B cell (primary cell): ENCODE data around the gene ROBO2. TPM values are rescaled to one million over a fixed set of nuclear protein-coding genes. Genes with fewer than 3 reads are reported as not detected.

Source experiments
- ATAC-seq: fragments of 200-7000 bp; cut with Tn5 transposase; one replicate; pipeline ENCODE4 v1.10.0; 2021; ENCODE audit warnings: low read depth, mild to moderate bottlenecking, moderate number of reproducible peaks, moderate library complexity
- CTCF ChIA-PET: fragments of 350-600 bp; sonication (Branson Sonifier 250); formaldehyde crosslinking; loops from one replicate; lab custom pipeline; 2021; ENCODE audit warnings: antibody characterized with exemption, inconsistent platforms; lab: Charles Lee
- POLR2A ChIA-PET: fragments of 350-600 bp; sonication (Branson Sonifier 250); formaldehyde crosslinking; loops from one replicate; lab custom pipeline; 2021; ENCODE audit warnings: antibody characterized with exemption; lab: Charles Lee
- DNase-seq: peaks from one replicate; pipeline ENCODE4 v3.0.0; 2013
- H2AFZ ChIP-seq: 2 replicates; pipeline ENCODE4 v1.6.1; 2012; ENCODE audit warnings: mild to moderate bottlenecking, low read depth, low read length; ENCODE audit not compliant: insufficient read depth, poor library complexity, severe bottlenecking
- H3K27ac ChIP-seq, 2 donors: 1 replicate in 1 of 2; 2 replicates in 1 of 2; pipeline ENCODE4 v1.5.1; 2012 to 2013; ENCODE audit warnings: low read length in 2 of 2, mild to moderate bottlenecking in 2 of 2, moderate library complexity in 1 of 2
- H3K27me3 ChIP-seq, 4 experiments: fragments of 200-600 bp in 1 of 4; sonication (generic) in 1 of 4; replicated peaks in 1 of 4; 1 replicate in 2 of 4; 2 replicates in 2 of 4; pipeline versions ENCODE4 v1.6.1 to v1.7.0; 2013 to 2016; ENCODE audit warnings: low read length in 3 of 4, mild to moderate bottlenecking in 2 of 4, mixed read lengths in 1 of 4, moderate library complexity in 1 of 4; ENCODE audit not compliant: insufficient read depth in 4 of 4, control insufficient read depth in 3 of 4; ENCODE audit errors: control extremely low read depth in 1 of 4
- H3K36me3 ChIP-seq, 2 experiments: replicated peaks in 1 of 2; 1 replicate in 1 of 2; 2 replicates in 1 of 2; pipeline versions ENCODE4 v1.6.1 to v1.7.1; 2013; ENCODE audit warnings: low read length in 1 of 2; ENCODE audit not compliant: insufficient read depth in 2 of 2, control insufficient read depth in 1 of 2; ENCODE audit errors: control extremely low read depth in 1 of 2, extremely low read depth in 1 of 2
- H3K4me1 ChIP-seq, 2 donors: fragments of 200-600 bp in 1 of 2; sonication (generic) in 1 of 2; 1 replicate in 1 of 2; 2 replicates in 1 of 2; pipeline versions ENCODE4 v1.5.1 to v1.6.1; 2013 to 2017; ENCODE audit warnings: low read length in 2 of 2; ENCODE audit not compliant: control insufficient read depth in 2 of 2, insufficient read depth in 2 of 2
- H3K4me2 ChIP-seq: replicated peaks from 2 replicates; pipeline ENCODE3; 2012; ENCODE audit warnings: mild to moderate bottlenecking, low read depth, low read length; ENCODE audit not compliant: poor library complexity, severe bottlenecking
- H3K4me3 ChIP-seq, 5 experiments: fragments of 200-600 bp in 1 of 5; sonication (generic) in 1 of 5; 1 replicate in 3 of 5; 2 replicates in 2 of 5; pipeline versions ENCODE4 v1.5.1 to v1.7.0; 2011 to 2016; ENCODE audit warnings: low read length in 4 of 5, mild to moderate bottlenecking in 4 of 5, low read depth in 2 of 5, control low read depth in 1 of 5, moderate library complexity in 1 of 5; ENCODE audit not compliant: insufficient read depth in 1 of 5; ENCODE audit errors: control extremely low read depth in 1 of 5, extremely low read depth in 1 of 5
- H3K79me2 ChIP-seq: fragments of 200-600 bp; sonication (generic); one replicate; pipeline ENCODE4 v1.6.0; 2016; ENCODE audit warnings: low read length; ENCODE audit not compliant: control insufficient read depth, insufficient read depth
- H3K9ac ChIP-seq: fragments of 200-600 bp; sonication (generic); 2 replicates; pipeline ENCODE4 v1.6.1; 2017; ENCODE audit warnings: mild to moderate bottlenecking, low read length, moderate library complexity
- H3K9me3 ChIP-seq, 3 donors: one replicate each; pipeline versions ENCODE4 v1.6.1 to v1.7.1; 2013; ENCODE audit warnings: low read length in 2 of 3; ENCODE audit not compliant: control insufficient read depth in 2 of 3, insufficient read depth in 1 of 3; ENCODE audit errors: control extremely low read depth in 1 of 3
- H4K20me1 ChIP-seq: 2 replicates; pipeline ENCODE4 v1.6.0; 2012; ENCODE audit warnings: mild to moderate bottlenecking, low read length; ENCODE audit not compliant: insufficient read depth, control insufficient read depth, poor library complexity, severe bottlenecking
- H3K27ac Mint-ChIP-seq: one replicate; pipeline ENCODE4 v1.8.0; 2021; ENCODE audit warnings: mixed read lengths
- H3K27me3 Mint-ChIP-seq: one replicate; pipeline ENCODE4 v1.8.0; 2021; ENCODE audit warnings: mixed read lengths
- H3K4me1 Mint-ChIP-seq: one replicate; pipeline ENCODE4 v1.8.0; 2021; ENCODE audit warnings: mixed read lengths
- H3K4me3 Mint-ChIP-seq: one replicate; pipeline ENCODE4 v1.8.0; 2021; ENCODE audit warnings: mixed read lengths
- H3K9me3 Mint-ChIP-seq: one replicate; pipeline ENCODE4 v1.8.0; 2022; ENCODE audit warnings: mixed read lengths; ENCODE audit not compliant: insufficient read depth
- CTCF ChIP-seq: fragments of 200-600 bp; IDR thresholded peaks from one replicate; pipeline ENCODE4 v1.8.0; 2022; ENCODE audit warnings: antibody characterized with exemption, mild to moderate bottlenecking
- EZH2 ChIP-seq: IDR thresholded peaks from 2 replicates; pipeline ENCODE4 v1.6.1; 2012; ENCODE audit warnings: borderline replicate concordance, low read depth, mild to moderate bottlenecking, moderate library complexity, low read length; ENCODE audit not compliant: insufficient read depth, poor library complexity, severe bottlenecking
- WGBS: methylation state at CpG from one replicate; pipeline ENCODE4 v1.1.5; 2013; ENCODE audit warnings: missing lambda C conversion rate; ENCODE audit not compliant: insufficient coverage; 5-methylcytosine and 5-hydroxymethylcytosine counted together
- intact Hi-C: fragments of 100-400 bp; cut with micrococcal nuclease; formaldehyde crosslinking; loops from one replicate; pipeline ENCODE4 v1.10.0; 2022
- polyA plus RNA-seq: library from polyadenylated mRNA; depleted of rRNA; stranded (reverse); fragments of >200 nt; gene quantifications from 2 replicates; pipeline ENCODE4 v1.2.3, GENCODE V29; 2012
- total RNA-seq, 2 donors: library from RNA; stranded (reverse); fragments of 120-200 nt in 1 of 2; gene quantifications; 1 replicate in 1 of 2; 2 replicates in 1 of 2; pipeline versions ENCODE4 v1.2.3 to v1.2.4, GENCODE V29; 2013 to 2022

Gene ROBO2
- total and polyA plus RNA-seq, 2 donors (not counting 1 experiment from before 2014, with no cell fraction given), result not detected

GRCh38 chr3:77171026-77171425 lies 131.1 kb downstream of the ROBO2 start:
- ChIA-PET CTCF (no interaction called here), POLR2A (no interaction called here)
- Histone ChIP-seq H3K36me3 (no peaks in the 10 kb centered on the region), H3K4me1 (no peaks in the 10 kb centered on the region), H3K27ac (no peak overlapping the region), H3K9me3 (peaks cover 0 to 4% (median 0%) of the 10 kb centered on the region in 3 donors), H3K4me3 (no peak overlapping the region), H4K20me1 (no peaks in the 10 kb centered on the region), H2AFZ (no peak overlapping the region), H3K79me2 (no peaks in the 10 kb centered on the region), H3K4me2 (no peak overlapping the region), H3K27me3 (no peaks in the 10 kb centered on the region), H3K9ac (no peak overlapping the region)
- ATAC-seq, result no peak
- Mint-ChIP-seq H3K9me3 (peaks cover 3% of the 10 kb centered on the region), H3K4me3 (no peak overlapping the region), H3K27me3 (no peaks in the 10 kb centered on the region), H3K27ac (no peak overlapping the region), H3K4me1 (no peaks in the 10 kb centered on the region)
- no peak for TF ChIP-seq EZH2
- no peak for TF ChIP-seq CTCF
- WGBS, result 81% methylated on average over 4 of the region's 5 CpGs
- intact Hi-C loops, result no loop called here
- DNase-seq, result no peak

GRCh38 chr3:77179762-77180161 lies 139.9 kb downstream of the ROBO2 start:
- H3K27ac ChIP-seq, result no peak overlapping the region

More at GRCh38 chr3:77179762-77180161, 139.9 kb downstream of the ROBO2 start:
- intact Hi-C loops, result no loop called here
- Mint-ChIP-seq H3K9me3 (peaks cover 2% of the 10 kb centered on the region), H3K4me3 (no peak overlapping the region), H3K4me1 (no peaks in the 10 kb centered on the region), H3K27ac (no peak overlapping the region), H3K27me3 (no peaks in the 10 kb centered on the region)
- Histone ChIP-seq H4K20me1 (no peaks in the 10 kb centered on the region), H3K9me3 (no peaks in the 10 kb centered on the region), H3K4me2 (no peak overlapping the region), H3K9ac (no peak overlapping the region), H3K27me3 (no peaks in the 10 kb centered on the region), H3K4me1 (no peaks in the 10 kb centered on the region), H3K79me2 (no peaks in the 10 kb centered on the region), H2AFZ (no peak overlapping the region), H3K4me3 (no peak overlapping the region), H3K36me3 (no peaks in the 10 kb centered on the region)
- no peak for ATAC-seq
- ChIA-PET POLR2A (no interaction called here), CTCF (no interaction called here)
- DNase-seq, result no peak
- no peak for TF ChIP-seq CTCF
- no peak for TF ChIP-seq EZH2
- 85% methylated on average over 3 of the region's 5 CpGs for WGBS
